ENCODE data around the gene LMO1.

The LMO1 gene

DNA sequence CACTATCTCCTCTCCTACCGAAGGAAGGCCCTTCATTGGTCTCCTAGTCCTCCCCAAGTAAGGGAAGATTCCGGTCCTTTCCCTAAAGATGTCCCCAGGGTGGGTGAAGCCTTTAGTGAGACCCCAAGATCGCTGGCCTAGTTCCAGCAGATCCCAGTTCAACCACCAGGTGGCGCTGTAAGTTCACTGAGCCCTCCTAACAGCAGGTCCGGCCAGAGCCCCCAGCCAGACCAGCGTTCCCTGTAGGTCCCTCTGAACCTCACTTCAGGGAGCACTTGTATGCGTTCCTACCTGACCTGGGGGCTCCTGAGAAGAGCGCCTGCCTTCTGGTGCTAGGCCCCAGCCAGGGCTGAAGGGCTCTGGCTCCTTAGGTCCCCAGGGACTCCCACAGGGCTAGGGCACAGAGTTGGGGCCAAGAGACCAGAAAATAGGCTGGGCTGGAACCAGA lies 38.1 kb downstream of the LMO1 start:
- peak in 5 of 6 experiments; percentile 42 to 66 (median 55) for DNase-seq

DNA sequence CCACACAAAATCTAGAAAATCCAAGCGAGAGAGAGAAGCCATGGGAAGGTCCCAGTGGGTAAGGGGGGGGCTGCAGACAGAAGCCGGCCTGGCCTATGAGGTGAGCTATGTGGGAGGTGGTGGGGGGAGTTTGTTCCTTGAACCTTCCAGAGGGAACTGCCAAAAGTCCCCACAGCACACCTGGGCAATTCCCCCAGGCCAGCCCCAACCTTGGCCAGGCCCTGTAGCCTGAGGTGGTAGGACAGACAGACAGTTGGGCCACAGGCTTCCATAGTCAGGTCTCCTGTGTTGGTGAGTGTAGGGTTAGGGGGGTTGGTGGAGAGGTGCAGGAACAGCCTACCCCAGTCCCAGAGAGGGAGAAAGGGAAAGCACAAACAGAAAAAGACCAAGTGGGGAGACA lies 39.0 kb downstream of the LMO1 start:
- no peak for DNase-seq

DNA sequence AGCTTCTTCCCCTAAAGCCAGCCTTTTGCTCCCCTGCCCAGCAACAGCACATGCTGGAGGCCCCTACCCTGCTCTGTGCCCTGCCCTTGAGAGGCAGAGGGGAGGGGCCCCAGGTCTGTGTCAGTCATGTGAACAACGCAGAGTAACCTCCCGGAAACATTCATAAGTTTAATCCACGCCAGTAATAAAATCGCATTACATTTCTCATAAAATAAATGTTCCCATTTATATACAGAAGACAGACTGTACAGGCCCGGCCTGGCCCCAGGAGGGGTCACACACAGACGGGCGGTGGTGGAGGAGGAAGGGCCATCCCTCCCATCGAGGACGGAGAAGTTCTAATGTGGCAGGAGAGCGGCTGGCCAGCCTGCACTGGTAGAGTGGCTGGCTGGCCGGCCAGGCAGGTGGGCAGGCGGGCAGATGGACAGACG lies 39.5 kb downstream of the LMO1 start:
- no peak for DNase-seq

DNA sequence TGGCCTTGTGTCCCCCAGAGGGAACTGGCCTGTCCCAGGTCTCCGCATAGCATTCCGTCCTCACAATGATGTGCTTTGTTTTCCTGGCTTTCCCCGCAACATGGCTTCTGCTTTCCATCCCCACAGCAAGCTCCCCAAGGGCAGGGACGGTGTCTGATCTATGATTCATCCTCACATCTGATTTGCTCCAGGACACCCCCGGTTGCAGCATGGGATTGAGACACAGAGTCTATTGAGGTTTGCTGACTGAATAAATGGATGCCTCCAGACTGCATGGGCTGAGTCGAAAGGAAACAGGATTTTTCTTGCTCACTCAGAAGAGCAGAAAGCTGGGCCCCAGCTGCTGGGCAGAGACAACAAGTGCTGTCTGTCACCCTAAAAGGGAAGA lies 40.2 kb downstream of the LMO1 start:
- DNase-seq: no peak

DNA sequence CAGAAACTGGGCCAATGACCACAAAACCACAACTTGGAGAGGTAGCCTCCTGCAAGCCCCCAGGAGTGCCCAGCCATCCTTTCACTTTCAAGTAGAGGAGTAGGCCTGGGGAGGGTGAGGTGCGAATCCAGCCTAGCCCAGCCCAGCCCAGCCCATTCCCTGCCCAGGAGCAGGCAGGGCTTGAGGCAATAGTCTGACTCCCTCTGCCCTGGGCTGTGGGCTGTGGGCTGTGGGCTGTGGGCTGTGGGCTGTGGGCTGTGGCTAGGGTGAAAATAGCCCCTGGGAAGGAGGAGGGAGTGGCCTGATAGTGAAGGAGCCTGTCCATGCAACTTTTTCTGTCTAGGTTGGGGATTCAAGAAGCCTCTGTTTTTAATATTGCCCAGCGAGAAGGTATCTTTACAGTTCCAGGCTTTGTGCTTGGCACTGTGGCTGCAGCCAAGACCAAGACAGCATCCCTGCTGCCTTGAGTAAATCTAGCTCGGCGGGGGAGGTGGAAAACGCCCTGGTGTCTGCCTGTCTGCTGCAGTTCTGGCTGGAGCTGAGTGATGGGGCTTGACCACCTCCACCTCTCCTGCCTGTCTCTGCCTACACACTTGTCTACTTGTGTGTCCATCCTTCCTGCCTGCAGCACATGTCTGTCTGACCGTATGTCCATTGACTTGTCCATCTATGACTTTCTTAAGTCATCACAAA lies 40.7 kb downstream of the LMO1 start:
- DNase-seq: no peak

DNA sequence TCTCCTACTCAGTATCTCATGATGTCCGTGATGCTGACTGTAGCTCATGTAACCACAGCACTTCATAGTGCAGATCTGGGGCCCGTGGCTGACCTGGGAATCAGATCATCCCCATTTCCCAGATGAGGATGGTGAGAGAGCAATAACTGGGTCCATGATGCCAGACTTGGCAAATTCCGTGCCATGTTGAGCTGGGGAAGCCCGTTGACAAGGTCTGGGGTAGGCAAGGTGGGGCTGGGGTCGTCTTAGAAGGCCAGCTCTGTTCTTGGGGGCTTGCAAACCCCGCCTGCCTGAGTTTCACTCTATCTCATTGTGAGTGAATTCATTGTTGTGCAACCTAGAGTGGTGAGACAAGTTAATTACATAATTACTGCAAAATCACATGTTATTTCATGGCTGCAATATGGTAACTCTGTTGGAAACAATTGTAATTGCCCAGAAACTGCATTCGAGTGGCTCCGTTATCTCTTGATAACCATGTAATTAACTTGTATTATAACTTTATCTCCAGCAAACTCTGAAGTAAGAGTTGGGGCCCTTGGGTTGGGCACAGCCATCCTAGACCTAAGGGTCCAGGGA lies 41.7 kb downstream of the LMO1 start:
- DNase-seq: no peak

DNA sequence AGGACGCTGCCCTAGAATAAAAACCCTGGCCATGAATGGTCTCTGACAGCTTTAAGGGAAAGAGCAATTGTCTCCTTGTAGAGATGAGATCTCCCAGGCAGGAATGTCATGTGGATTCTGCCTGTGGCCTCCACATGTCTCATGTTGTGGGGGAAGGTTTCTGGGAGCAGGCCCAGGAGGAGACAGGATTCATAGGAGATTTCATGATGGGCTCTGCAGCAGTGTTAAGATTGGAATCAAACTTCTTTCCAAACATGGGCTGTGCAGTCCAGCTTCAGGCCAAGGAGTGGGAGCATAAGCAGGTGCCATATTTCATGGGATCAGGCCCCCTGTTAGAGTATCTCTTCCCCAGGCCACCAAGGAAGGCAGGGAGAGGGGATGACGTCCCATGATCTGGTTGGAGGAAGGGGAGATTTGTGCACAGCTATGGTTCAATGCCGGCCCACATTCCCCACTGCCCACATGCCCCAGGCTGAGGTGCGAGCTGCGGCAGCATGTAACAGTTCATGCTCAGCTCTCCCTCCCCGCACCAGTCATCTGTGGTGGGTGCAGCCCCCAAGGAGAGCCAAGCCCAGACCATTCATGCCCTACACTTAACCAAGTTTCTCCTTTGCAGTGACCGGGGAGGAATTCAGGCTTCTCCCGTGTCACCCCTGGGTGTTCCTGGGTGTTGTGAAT lies 42.5 kb downstream of the LMO1 start:
- DNase-seq: no peak

DNA sequence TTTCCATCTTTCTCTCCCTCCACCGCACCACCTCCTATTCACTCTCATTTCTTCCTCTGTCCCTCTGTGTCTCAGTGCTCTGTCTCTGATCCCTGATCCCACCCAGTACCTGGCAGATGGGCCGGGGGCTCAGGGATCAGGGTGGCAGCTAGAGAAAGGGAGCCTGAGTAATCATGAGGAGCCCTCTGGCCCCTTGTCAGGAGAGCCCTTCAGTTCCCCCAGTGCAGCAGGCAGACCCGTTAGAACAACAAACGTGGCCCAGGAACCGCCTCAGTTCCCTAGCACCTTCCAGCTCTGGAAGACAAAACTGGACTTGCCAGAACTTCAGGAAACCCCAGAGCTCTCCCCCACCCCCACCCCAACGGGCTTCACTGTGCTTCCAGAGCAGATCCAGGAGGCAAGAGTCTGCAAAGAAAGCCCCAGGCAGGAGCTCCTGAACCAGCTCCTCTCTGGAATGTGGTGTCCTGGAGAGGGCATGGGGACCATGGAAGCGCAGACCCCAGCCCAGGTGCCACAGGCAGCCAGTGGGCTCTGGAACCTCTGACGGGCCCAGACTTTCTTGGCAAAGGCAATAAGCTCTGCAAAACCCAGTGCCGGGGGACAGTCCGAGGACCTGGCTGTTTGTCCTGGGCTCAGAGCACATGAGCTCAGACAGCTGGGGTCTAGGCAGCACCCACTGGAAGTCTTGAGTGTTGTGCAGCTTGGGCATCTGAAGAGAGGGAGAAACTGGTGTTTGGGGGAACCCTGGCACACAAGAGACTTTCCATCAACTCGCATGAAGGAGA lies 43.2 kb downstream of the LMO1 start:
- no peak for DNase-seq

DNA sequence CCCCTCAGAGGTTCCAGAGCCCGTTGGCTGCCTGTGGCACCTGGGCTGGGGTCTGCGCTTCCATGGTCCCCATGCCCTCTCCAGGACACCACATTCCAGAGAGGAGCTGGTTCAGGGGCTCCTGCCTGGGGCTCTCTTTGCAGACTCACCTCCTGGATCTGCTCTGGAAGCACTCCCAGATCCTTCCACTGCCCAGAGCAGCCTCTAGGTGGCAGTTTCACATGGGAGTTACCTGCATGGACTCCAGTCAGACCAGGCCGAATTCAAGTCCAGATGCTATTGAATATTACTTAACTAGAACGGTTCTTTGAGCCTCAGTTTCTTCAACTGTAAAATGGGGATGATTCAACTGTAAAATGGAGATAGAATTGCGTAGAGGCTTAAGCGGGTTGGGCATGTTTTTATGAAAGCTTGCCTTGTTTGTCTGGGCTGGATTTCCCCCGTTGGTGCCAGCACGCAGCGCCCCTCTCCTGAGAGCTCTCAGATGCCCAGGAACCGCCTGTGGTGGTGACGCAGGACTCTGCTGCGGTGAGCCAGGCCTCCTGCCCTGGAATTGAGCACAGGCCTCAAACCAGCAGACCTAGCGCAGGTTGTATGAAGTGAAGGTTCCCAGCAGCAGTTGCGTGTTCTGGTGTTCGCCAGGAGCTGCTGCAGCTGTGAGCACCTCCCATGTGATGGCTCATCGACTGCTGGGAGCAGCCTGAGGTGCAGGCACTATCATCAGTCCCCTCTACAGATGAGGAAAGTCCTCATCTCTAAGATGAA lies 44.2 kb downstream of the LMO1 start:
- DNase-seq: no peak

DNA sequence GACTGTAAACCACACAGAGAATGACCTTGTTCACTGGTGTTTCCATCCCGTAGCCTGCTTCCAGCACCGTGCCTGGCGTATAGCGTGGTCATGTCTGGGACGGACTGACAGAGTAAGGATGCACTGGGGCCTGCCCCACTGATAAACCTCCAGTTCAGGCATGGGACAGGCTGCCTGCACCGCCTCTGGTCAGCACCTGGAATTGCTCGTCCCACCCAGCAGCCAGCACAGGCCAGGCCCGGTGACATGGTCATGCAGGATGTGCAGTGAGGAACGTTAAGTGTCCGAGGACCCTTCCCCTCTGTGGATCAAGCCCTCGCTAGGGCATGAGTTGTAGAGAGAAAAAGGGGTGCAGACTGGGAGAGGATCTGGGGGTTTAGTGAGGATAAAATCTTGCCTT lies 44.8 kb downstream of the LMO1 start:
- no peak for DNase-seq

DNA sequence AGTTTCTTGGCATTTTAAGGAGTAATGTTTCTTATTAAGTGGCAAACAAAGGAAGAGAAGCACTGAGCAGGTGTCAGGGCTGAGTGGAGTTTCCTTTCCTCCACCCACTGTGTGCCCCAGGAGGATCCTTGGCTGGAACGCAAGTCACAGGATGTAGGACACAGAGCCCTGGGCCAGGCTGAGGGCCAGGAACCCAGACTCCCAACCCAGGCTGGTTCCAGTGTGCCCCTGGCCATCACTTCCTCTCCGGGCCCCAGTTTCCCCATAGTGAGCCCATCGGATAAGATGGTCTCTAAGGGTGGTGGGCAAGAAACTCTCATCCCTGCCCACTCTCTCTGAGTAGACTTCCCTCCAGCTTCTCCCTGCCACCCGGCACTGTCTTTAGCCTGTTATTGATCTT lies 45.3 kb downstream of the LMO1 start:
- DNase-seq: no peak

DNA sequence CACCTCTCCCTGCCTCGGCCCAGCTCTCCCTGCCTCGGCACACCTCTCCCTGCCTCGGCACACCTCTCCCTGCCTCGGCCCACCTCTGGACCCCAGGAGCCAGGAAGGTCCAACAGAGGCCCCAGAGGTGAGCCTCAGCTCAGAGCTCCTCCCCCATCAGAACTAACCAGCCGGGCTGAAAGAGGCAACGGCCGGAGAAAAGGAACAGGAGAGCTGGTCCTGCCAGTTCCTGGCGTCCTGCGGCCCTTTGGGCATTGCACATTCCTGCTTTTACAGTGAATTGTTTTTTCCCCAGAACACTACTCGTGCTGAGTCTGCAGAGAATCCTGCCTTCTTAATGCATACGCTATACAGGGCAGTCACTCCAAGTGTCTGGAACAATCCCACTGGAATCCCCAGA lies 45.8 kb downstream of the LMO1 start:
- DNase-seq: no peak

DNA sequence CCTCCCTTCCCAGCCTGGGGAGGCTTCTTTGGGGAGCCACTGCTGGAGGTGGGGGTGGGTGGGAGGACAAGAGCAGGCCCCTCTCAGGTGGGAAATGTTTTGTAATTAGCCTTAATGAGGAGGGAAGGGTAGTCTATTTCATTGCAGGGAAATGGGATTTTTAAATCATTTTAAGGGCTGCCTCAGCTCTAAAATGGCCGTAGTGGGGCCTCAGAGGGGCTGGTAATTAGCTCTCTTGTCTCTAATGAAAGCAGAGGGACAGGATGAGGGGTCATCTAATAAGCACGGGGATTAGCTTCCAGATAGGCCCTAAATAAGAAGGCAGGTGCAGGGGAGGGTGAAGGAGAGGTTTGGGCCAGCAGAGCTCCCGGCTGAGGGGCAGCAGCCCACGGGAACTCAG lies 46.5 kb downstream of the LMO1 start:
- DNase-seq: no peak

DNA sequence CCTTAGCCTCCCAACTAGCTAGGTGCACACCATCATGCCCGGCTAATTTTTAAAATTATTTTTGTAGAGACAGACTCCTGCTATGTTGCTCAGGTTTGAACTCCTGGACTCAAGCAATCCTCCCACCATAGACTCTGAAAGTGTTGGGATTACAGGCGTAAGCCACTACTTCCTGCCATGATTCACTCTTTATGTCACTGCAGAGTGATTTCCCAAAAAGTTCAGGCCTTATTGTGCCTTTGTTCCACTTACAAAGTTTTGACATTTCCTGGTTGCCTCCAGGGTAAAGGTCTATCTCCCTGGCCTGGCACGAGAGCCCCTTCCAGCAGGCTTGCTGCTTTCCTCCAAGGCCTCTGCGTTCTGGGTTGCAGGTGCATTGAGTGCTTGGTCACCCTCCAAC lies 50.3 kb downstream of the LMO1 start:
- no peak for DNase-seq

DNA sequence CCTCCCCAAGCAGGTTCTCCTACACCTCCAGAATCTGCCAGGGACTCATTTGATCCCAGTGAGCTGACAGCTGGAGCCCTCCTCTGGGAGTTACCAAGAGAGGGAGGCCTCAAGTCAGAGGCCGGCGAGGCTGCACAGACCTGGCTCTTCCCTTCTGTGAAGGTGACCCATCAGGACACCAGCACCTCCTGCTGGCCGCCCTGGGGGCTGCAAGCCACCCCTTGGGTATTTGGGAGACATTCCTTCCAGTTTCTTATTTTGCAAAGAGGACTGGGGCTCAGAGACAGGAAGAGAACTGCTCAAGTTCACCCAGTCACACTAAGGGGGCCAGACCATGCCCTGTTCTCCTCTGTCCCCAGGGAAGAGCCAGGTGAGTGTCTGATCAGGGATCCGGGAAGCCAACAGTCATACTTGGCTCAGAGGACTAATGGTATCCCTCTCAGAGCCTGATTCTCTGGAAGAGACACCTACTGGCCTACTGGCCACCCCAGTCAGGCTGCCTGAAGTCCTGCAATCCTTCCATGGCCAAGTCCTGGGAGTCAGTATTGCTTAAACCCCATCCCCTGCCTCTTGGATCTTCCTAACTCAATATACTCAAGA lies 54.4 kb downstream of the LMO1 start:
- no peak for DNase-seq

DNA sequence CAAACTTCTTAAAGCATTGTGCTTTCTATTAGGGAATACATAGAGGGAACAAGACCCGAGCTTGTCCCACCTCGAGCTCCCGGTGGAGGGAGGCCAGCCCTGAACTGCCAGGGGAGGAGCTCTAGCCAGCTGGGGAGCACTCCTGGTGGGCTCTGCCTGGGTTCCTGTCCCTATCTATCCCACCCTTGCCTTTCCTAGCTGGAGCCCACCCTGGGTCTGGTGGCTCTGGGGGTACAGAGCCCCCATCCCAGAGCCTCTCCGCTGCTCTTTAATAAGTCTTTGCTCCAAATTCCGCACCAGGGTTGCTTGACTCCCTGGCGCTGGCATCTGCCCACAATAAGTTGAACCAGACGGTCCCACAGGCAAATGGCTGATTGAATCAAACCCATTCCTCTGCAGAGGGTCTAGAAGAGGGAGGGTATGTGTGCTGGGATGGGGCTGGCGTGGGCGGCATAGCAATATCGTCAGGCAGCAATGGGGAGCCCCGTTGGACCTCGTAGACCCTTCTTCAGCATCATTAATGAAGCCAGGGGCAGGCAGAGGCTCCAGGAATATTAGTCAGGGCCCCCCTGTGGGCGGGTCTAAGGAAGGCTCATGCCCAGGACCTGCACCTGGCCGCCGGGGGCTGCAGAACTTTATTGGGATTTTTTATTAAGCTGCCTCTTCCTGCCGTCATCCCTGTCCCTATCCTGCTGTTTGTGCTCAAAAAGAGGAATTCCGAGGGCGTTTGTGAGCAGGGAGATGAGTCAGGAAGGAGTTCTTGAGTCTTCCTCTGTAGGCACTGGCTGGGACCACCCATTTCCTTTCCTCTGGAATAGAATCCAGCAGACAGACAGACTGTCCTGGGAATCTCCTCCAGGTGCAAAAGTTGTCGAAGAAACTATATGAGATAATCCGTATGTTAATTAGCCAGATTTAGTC lies 56.3 kb downstream of the LMO1 start:
- no peak for DNase-seq

DNA sequence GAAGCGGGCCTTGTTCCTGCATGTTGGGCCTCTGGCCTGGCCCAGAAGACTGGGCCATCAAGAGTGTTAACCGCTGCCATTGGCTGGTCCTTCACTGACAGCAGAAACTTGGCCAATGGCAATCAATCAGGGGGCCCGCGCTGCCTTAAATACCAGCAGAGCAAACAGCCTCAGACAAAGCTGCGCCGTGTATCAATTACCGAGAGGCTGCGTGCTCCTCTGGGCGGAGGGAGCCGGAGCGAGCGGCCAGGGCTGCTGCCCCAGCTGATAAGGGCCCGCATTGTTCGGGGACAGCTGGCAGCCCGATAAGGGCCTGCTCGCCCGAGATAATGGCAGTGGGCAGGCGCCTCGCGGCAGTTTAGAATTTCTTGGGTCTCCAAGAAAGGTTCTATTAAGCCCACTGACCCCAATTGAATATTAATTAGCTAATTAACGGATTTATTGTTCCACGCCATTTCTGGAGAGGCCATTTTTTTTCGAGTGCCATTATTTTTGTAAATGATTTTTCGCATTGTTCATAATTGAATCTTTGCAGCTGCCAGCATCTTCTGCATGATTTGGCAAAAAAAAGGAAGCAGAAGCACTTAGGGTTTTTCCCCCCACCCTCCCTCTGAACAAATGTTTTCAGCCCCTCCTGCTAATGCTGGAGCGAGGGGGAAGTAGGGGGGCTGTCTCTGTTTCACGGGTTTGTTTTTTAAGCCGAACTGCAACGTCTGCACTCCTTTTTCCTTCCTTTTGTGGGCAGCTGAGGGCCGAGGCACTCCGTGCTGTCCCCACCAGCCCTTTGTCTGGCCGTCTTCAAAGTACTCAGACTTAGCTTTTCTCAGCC lies 57.2 kb downstream of the LMO1 start:
- no peak for DNase-seq

DNA sequence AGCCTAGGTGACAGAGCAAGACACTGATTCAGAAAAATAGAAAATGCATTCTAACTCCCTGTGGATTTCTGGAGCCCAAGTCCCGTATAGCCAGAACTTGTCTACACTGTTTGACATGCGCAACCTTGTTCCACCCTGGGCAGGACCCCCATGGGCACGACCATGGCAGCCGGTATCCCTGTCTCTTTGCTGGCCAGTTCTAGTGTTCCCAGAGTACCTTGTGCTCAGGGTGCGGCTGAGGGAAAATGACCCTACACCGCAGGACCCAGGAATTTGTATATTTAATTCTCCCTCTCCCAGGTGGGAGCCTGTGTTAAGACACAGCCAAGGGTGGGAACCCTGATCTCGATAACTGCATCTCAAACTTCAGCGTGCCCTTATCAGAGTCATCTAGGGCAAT lies 58.1 kb downstream of the LMO1 start:
- DNase-seq: no peak

DNA sequence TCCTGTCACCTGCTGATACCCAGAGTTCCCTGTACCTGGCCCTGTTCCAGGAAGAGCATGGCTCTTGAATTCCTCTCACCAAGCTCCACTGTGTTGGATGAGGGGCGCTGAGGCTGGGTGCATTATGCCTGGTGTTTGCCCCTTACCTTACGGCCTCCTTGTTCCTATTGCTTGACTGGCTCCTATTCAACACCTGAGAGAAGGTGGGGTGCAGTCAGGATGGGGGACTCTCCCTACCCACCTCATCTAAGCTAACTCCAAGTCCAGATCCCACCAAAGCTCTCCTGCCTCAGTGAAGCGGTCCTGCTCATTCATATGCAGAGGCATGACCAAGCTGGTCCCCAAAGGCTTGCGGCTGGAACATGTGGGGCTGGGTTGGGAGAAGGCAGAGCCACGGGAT lies 59.1 kb downstream of the LMO1 start:
- DNase-seq: no peak

DNA sequence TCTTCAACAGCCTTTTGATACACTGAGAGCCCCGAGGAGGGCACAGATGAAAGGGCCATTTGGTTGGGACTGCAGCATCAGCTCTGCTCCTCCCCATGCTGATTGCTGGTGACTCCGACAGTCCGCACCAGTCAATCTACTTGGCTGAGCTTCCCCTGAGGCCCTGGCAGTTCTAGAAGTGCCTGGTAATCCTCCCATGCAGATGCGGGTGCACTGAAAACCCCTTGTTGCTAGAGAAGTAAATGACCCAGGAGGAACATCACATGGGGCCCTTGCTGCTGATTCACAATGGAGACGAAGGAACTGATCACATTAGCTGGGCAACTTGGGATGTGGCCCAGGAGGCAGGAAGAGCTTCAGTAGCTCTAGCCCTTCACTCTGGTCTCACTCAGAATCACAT lies 59.7 kb downstream of the LMO1 start:
- DNase-seq: no peak

DNA sequence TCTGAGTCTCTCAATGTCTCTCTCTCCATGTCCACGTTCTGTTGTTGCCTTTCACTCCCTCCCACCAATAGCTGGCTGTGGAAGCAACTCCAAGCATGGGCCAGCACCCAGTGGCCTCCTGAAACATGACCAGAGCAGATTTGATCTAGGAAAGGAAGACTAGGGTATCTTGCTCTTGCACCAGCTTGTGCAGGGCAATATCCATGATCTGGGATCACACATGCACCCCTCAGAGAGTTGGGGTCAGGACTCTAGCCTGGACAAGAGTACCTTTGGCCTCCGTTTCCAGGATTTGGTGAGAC lies 60.3 kb downstream of the LMO1 start:
- no peak for DNase-seq

Measured in stimulated activated naive CD4-positive, alpha-beta T cell (primary cell).